Astrocyte (in vitro differentiated cells and primary cell): ENCODE data around the gene SCAANT1. TPM values are rescaled to one million over a fixed set of nuclear protein-coding genes. Genes with fewer than 3 reads are reported as not detected.

Experiments used
- DNase-seq: peaks from one replicate; pipeline ENCODE4 v3.0.0-alpha.2; 2010; ENCODE audit warnings: low read depth
- FAIRE-seq: peaks from 2 replicates; lab custom pipeline; 2011; peaks lifted over from hg19 to GRCh38; lab: Jason Lieb, UNC
- H2AFZ ChIP-seq: 2 replicates; pipeline ENCODE4 v1.6.0; 2012; ENCODE audit warnings: low read depth, low read length, inconsistent platforms
- H3K27ac ChIP-seq: 2 replicates; pipeline ENCODE4 v1.5.1; 2011; ENCODE audit warnings: low read depth, low read length, inconsistent platforms
- H3K27me3 ChIP-seq: 2 replicates; pipeline ENCODE4 v1.6.0; 2011; ENCODE audit warnings: low read length, inconsistent platforms; ENCODE audit not compliant: insufficient read depth
- H3K36me3 ChIP-seq: 2 replicates; pipeline ENCODE4 v1.5.1; 2011; ENCODE audit warnings: low read length, inconsistent platforms; ENCODE audit not compliant: insufficient read depth
- H3K4me1 ChIP-seq: 2 replicates; pipeline ENCODE4 v1.5.1; 2011; ENCODE audit warnings: low read length, inconsistent platforms; ENCODE audit not compliant: insufficient read depth
- H3K4me2 ChIP-seq: 2 replicates; pipeline ENCODE4 v1.6.0; 2012; ENCODE audit warnings: low read length, inconsistent platforms
- H3K4me3 ChIP-seq: 2 replicates; pipeline ENCODE4 v1.5.1; 2011; ENCODE audit warnings: low read depth, mild to moderate bottlenecking, low read length, inconsistent platforms; ENCODE audit not compliant: insufficient read depth
- H3K79me2 ChIP-seq: 2 replicates; pipeline ENCODE4 v1.6.0; 2012; ENCODE audit warnings: mild to moderate bottlenecking, low read length, inconsistent platforms; ENCODE audit not compliant: insufficient read depth
- H3K9ac ChIP-seq: 2 replicates; pipeline ENCODE4 v1.6.0; 2012; ENCODE audit warnings: mild to moderate bottlenecking, low read length, inconsistent platforms
- H3K9me3 ChIP-seq: 2 replicates; pipeline ENCODE4 v1.5.1; 2012; ENCODE audit warnings: low read depth, mild to moderate bottlenecking, low read length, inconsistent platforms; ENCODE audit not compliant: insufficient read depth
- H4K20me1 ChIP-seq: 2 replicates; pipeline ENCODE4 v1.6.0; 2012; ENCODE audit warnings: low read length, inconsistent platforms; ENCODE audit not compliant: insufficient read depth
- H3K27ac Mint-ChIP-seq: one replicate; pipeline ENCODE4 v1.8.0; 2021; ENCODE audit warnings: mild to moderate bottlenecking, mixed read lengths; ENCODE audit not compliant: unreplicated experiment
- H3K27me3 Mint-ChIP-seq: one replicate; pipeline ENCODE4 v1.8.0; 2021; ENCODE audit warnings: low read depth, mixed read lengths; ENCODE audit not compliant: unreplicated experiment
- H3K36me3 Mint-ChIP-seq: one replicate; pipeline ENCODE4 v1.8.0; 2021; ENCODE audit warnings: low read depth, mixed read lengths; ENCODE audit not compliant: unreplicated experiment
- H3K4me1 Mint-ChIP-seq: one replicate; pipeline ENCODE4 v1.8.0; 2021; ENCODE audit warnings: low read depth, mixed read lengths; ENCODE audit not compliant: unreplicated experiment
- H3K4me3 Mint-ChIP-seq: one replicate; pipeline ENCODE4 v1.8.0; 2021; ENCODE audit warnings: mild to moderate bottlenecking, moderate library complexity, mixed read lengths; ENCODE audit not compliant: unreplicated experiment
- H3K9me3 Mint-ChIP-seq: one replicate; pipeline ENCODE4 v1.8.0; 2021; ENCODE audit warnings: mild to moderate bottlenecking, mixed read lengths; ENCODE audit not compliant: unreplicated experiment
- EZH2 ChIP-seq: IDR thresholded peaks from 2 replicates; pipeline ENCODE4 v1.6.1; 2012; ENCODE audit warnings: mild to moderate bottlenecking, low read length, inconsistent platforms; ENCODE audit not compliant: insufficient read depth
- total RNA-seq: library from RNA; stranded (reverse); gene quantifications from 2 replicates; pipeline ENCODE4 v1.2.1, GENCODE V29; 2021
- TF ChIP-seq, protein P1 (sequence below): IDR thresholded peaks from 2 replicates; pipeline ENCODE4 v1.5.1; 2011; ENCODE audit warnings: low read depth, mild to moderate bottlenecking, inconsistent platforms, low read length, moderate library complexity; ENCODE audit not compliant: insufficient read depth

SCAANT1 gene
- total RNA-seq, 1 donor from 2014 or later: not detected

DNA sequence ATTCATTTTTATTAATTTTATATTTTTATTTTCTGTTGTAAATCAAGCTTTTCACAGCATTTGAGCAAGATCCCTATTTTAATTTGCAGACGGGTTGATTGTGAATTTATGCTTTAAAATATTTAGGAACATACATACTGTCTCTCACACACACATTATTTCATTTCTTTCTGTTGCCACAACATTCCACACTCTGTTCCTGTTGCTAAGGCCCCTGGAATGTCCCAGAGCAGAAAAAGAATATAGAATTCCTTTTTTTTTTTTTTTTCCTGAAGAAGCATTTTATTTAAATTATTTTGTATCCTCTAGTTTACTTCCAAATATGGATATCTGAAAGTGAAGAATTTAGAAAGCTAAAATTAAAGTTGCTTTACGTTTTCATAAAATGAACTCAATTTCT, 36.8 kb upstream of the SCAANT1 start:
- no peak overlapping the region for H3K4me3 Mint-ChIP-seq
- H3K4me3 ChIP-seq: no peak overlapping the region
- H3K4me1 ChIP-seq: peaks cover 13% of the 10 kb centered on the region
- H3K27ac ChIP-seq: peak overlapping the region; percentile 44
- H3K4me1 Mint-ChIP-seq: peaks cover 48% of the 10 kb centered on the region
- no peak overlapping the region for H3K9ac ChIP-seq
- no peak overlapping the region for H3K4me2 ChIP-seq
- H3K36me3 ChIP-seq: peaks cover 5% of the 10 kb centered on the region
- no peak overlapping the region for H2AFZ ChIP-seq
- H3K9me3 Mint-ChIP-seq: peaks cover 4% of the 10 kb centered on the region
- no peak for FAIRE-seq
- peaks cover 66% of the 10 kb centered on the region for H4K20me1 ChIP-seq
- no peaks in the 10 kb centered on the region for H3K27me3 ChIP-seq
- peaks cover 30% of the 10 kb centered on the region for H3K79me2 ChIP-seq
- H3K27ac Mint-ChIP-seq: peak overlapping the region; percentile 85
- peak; percentile 32 for DNase-seq
- H3K9me3 ChIP-seq: no peaks in the 10 kb centered on the region
- peaks cover 6% of the 10 kb centered on the region for H3K36me3 Mint-ChIP-seq
- TF ChIP-seq, protein P1, sequence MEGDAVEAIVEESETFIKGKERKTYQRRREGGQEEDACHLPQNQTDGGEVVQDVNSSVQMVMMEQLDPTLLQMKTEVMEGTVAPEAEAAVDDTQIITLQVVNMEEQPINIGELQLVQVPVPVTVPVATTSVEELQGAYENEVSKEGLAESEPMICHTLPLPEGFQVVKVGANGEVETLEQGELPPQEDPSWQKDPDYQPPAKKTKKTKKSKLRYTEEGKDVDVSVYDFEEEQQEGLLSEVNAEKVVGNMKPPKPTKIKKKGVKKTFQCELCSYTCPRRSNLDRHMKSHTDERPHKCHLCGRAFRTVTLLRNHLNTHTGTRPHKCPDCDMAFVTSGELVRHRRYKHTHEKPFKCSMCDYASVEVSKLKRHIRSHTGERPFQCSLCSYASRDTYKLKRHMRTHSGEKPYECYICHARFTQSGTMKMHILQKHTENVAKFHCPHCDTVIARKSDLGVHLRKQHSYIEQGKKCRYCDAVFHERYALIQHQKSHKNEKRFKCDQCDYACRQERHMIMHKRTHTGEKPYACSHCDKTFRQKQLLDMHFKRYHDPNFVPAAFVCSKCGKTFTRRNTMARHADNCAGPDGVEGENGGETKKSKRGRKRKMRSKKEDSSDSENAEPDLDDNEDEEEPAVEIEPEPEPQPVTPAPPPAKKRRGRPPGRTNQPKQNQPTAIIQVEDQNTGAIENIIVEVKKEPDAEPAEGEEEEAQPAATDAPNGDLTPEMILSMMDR: no peak
- TF ChIP-seq EZH2: no peak
- no peaks in the 10 kb centered on the region for H3K27me3 Mint-ChIP-seq

DNA sequence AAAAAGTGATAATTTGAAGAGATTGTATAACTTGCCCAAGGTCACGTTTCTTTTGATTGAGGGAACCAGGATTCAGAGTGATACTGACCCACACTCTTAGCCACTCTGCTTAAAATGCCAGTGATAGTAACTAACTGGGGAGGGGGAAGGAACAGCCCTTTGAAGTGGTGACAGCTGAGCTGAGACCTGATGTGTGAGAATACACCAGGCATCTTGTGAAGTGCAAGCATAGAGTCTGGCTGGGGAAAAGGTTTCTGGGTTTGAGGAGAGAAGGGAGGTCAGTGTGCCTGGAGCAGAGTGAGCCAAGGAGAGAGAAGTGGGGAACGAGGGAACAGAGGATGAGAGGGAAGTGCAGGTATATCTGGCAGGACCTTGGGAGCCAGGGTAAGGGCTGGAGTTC, 35.4 kb upstream of the SCAANT1 start:
- H3K4me1 Mint-ChIP-seq: peaks cover 48% of the 10 kb centered on the region
- no peak overlapping the region for H3K27ac ChIP-seq
- peaks cover 13% of the 10 kb centered on the region for H3K4me1 ChIP-seq
- H3K4me3 Mint-ChIP-seq: no peak overlapping the region
- H3K36me3 Mint-ChIP-seq: peaks cover 9% of the 10 kb centered on the region
- no peak for FAIRE-seq
- H3K79me2 ChIP-seq: peaks cover 44% of the 10 kb centered on the region
- no peak overlapping the region for H2AFZ ChIP-seq
- no peaks in the 10 kb centered on the region for H3K9me3 ChIP-seq
- DNase-seq: no peak
- no peak overlapping the region for H3K4me2 ChIP-seq
- no peaks in the 10 kb centered on the region for H3K9me3 Mint-ChIP-seq
- H3K27me3 Mint-ChIP-seq: no peaks in the 10 kb centered on the region
- H3K9ac ChIP-seq: no peak overlapping the region
- H3K27me3 ChIP-seq: no peaks in the 10 kb centered on the region
- H3K36me3 ChIP-seq: no peaks in the 10 kb centered on the region
- H3K4me3 ChIP-seq: no peak overlapping the region
- peaks cover 73% of the 10 kb centered on the region for H4K20me1 ChIP-seq
- no peak for TF ChIP-seq EZH2
- TF ChIP-seq, protein P1: no peak
- H3K27ac Mint-ChIP-seq: peak overlapping the region; percentile 59

DNA sequence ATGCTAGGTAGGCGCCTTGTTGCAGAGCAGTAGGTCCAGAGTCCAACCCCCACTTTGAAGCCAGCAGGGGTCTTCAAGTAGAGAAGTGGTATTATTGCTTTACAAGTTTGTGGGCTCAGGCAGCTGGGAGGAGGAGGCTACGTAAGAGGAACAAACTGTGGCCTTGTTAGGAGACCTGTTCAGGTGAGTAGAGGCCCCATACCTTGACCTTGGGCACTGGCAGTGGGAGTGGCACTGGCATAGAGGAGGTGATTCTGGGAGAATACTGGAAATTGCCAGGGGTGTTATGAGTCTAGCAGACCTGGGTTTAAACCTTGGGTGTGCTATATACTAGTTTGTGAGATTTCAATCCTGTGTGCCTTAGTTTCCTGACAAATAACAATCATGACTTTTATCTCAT, 34.6 kb upstream of the SCAANT1 start:
- DNase-seq (no peak), FAIRE-seq (no peak)
- Histone ChIP-seq H2AFZ (no peak overlapping the region), H3K9me3 (no peaks in the 10 kb centered on the region), H3K4me2 (no peak overlapping the region), H3K27me3 (no peaks in the 10 kb centered on the region), H3K4me1 (peaks cover 13% of the 10 kb centered on the region), H3K36me3 (no peaks in the 10 kb centered on the region), H4K20me1 (peaks cover 75% of the 10 kb centered on the region), H3K27ac (no peak overlapping the region), H3K9ac (no peak overlapping the region), H3K4me3 (no peak overlapping the region), H3K79me2 (peaks cover 52% of the 10 kb centered on the region)
- H3K4me1 Mint-ChIP-seq: peaks cover 48% of the 10 kb centered on the region
- no peaks in the 10 kb centered on the region for H3K9me3 Mint-ChIP-seq
- no peak for TF ChIP-seq EZH2
- TF ChIP-seq, protein P1: no peak
- H3K27ac Mint-ChIP-seq: no peak overlapping the region
- H3K36me3 Mint-ChIP-seq: peaks cover 9% of the 10 kb centered on the region
- no peaks in the 10 kb centered on the region for H3K27me3 Mint-ChIP-seq
- no peak overlapping the region for H3K4me3 Mint-ChIP-seq
